H9 (cell line): ENCODE results near the gene UBAC1. TPM values are rescaled to one million over a fixed set of nuclear protein-coding genes. Genes with fewer than 3 reads are reported as not detected.
A peak's percentile ranks its signal among the peaks of the same experiment; 100 is the strongest.

Experiments
- DNase-seq: peaks from one replicate; pipeline ENCODE4 v3.0.0-alpha.2; 2017
- H2AFZ ChIP-seq: one replicate; pipeline ENCODE4 v1.6.1; 2013; ENCODE audit warnings: mild to moderate bottlenecking, low read length, control low read depth, moderate library complexity
- H2AK5ac ChIP-seq: 2 replicates; pipeline ENCODE4 v1.6.1; 2013; ENCODE audit warnings: low read length, control low read depth, mixed read lengths; ENCODE audit not compliant: insufficient read length
- H2BK120ac ChIP-seq: one replicate; pipeline ENCODE4 v1.6.1; 2013; ENCODE audit warnings: low read depth, mild to moderate bottlenecking, low read length, control low read depth, inconsistent platforms; ENCODE audit not compliant: poor library complexity, severe bottlenecking
- H2BK12ac ChIP-seq: 2 replicates; pipeline ENCODE4 v1.6.1; 2013; ENCODE audit warnings: low read length, control low read depth, mixed read lengths, low read depth; ENCODE audit not compliant: insufficient read length
- H2BK15ac ChIP-seq: 2 replicates; pipeline ENCODE4 v1.6.1; 2013; ENCODE audit warnings: low read depth, low read length, control low read depth
- H2BK20ac ChIP-seq: one replicate; pipeline ENCODE4 v1.6.1; 2013; ENCODE audit warnings: low read depth, mild to moderate bottlenecking, low read length, control low read depth, inconsistent platforms; ENCODE audit not compliant: poor library complexity, severe bottlenecking
- H2BK5ac ChIP-seq: 2 replicates; pipeline ENCODE4 v1.6.1; 2013; ENCODE audit warnings: low read length, control low read depth, mixed read lengths; ENCODE audit not compliant: insufficient read length
- H3K14ac ChIP-seq: 2 replicates; pipeline ENCODE4 v1.6.1; 2013; ENCODE audit warnings: low read length, control low read depth; ENCODE audit not compliant: insufficient read depth
- H3K18ac ChIP-seq: 2 replicates; pipeline ENCODE4 v1.6.1; 2013; ENCODE audit warnings: low read depth, mild to moderate bottlenecking, mixed read lengths, low read length, control low read depth; ENCODE audit not compliant: insufficient read length
- H3K23ac ChIP-seq: 2 replicates; pipeline ENCODE4 v1.6.1; 2013; ENCODE audit warnings: low read length, control low read depth, mixed read lengths, low read depth; ENCODE audit not compliant: insufficient read length
- H3K23me2 ChIP-seq: 2 replicates; pipeline ENCODE4 v1.6.1; 2013; ENCODE audit warnings: low read depth, mild to moderate bottlenecking, mixed read lengths, low read length, control low read depth; ENCODE audit not compliant: insufficient read length, poor library complexity, severe bottlenecking
- H3K27ac ChIP-seq: 2 replicates; pipeline ENCODE4 v1.5.1; 2013; ENCODE audit warnings: low read length, control low read depth, mixed read lengths, low read depth; ENCODE audit not compliant: insufficient read length
- H3K27me3 ChIP-seq: 2 replicates; pipeline ENCODE4 v1.6.1; 2013; ENCODE audit warnings: low read length, control low read depth, inconsistent platforms; ENCODE audit not compliant: insufficient read depth
- H3K4ac ChIP-seq: 2 replicates; pipeline ENCODE4 v1.6.1; 2013; ENCODE audit warnings: low read depth, mild to moderate bottlenecking, control low read depth, inconsistent platforms, low read length, moderate library complexity
- H3K4me1 ChIP-seq: 2 replicates; pipeline ENCODE4 v1.6.1; 2013; ENCODE audit warnings: low read length, control low read depth, inconsistent platforms; ENCODE audit not compliant: insufficient read depth
- H3K4me2 ChIP-seq: 2 replicates; pipeline ENCODE4 v1.6.1; 2013; ENCODE audit warnings: low read length, control low read depth, mixed read lengths; ENCODE audit not compliant: insufficient read length, insufficient read depth
- H3K56ac ChIP-seq: 2 replicates; pipeline ENCODE4 v1.6.1; 2013; ENCODE audit warnings: low read depth, mild to moderate bottlenecking, mixed read lengths, low read length, control low read depth; ENCODE audit not compliant: insufficient read length
- H3K79me1 ChIP-seq: 2 replicates; pipeline ENCODE4 v1.6.1; 2013; ENCODE audit warnings: low read depth, mild to moderate bottlenecking, moderate library complexity, low read length, control low read depth, inconsistent platforms; ENCODE audit not compliant: insufficient read depth, poor library complexity, severe bottlenecking
- H3K79me2 ChIP-seq: 2 replicates; pipeline ENCODE4 v1.6.1; 2013; ENCODE audit warnings: low read length, control low read depth, inconsistent platforms; ENCODE audit not compliant: insufficient read depth
- H3K9ac ChIP-seq: 2 replicates; pipeline ENCODE4 v1.6.1; 2013; ENCODE audit warnings: low read length, control low read depth, mixed read lengths; ENCODE audit not compliant: insufficient read length; ENCODE audit errors: extremely low read depth
- H3K9me3 ChIP-seq: one replicate; pipeline ENCODE4 v1.6.1; 2013; ENCODE audit warnings: low read depth, low read length, inconsistent platforms; ENCODE audit not compliant: control insufficient read depth
- H3T11ph ChIP-seq: one replicate; pipeline ENCODE4 v1.6.1; 2013; ENCODE audit warnings: mild to moderate bottlenecking, low read length, control low read depth, inconsistent platforms
- H4K20me1 ChIP-seq: one replicate; pipeline ENCODE4 v1.6.1; 2013; ENCODE audit not compliant: control insufficient read depth, insufficient read length, insufficient read depth
- H4K5ac ChIP-seq: 2 replicates; pipeline ENCODE4 v1.6.1; 2013; ENCODE audit warnings: low read depth, mild to moderate bottlenecking, mixed read lengths, low read length, control low read depth; ENCODE audit not compliant: insufficient read length
- H4K8ac ChIP-seq: replicated peaks from 2 replicates; pipeline ENCODE4 v1.6.1; 2013; ENCODE audit warnings: low read length, control low read depth, mixed read lengths, low read depth; ENCODE audit not compliant: insufficient read length
- H4K91ac ChIP-seq: 2 replicates; pipeline ENCODE4 v1.6.1; 2013; ENCODE audit warnings: low read depth, mild to moderate bottlenecking, moderate library complexity, mixed read lengths, low read length, control low read depth; ENCODE audit not compliant: insufficient read length
- H3K27ac Mint-ChIP-seq, 3 experiments: 2 replicates in 2 of 3; 3 replicates in 1 of 3; pipeline ENCODE4 v1.8.0; 2020 to 2021; ENCODE audit warnings: mixed read lengths in 3 of 3, mild to moderate bottlenecking in 1 of 3, moderate library complexity in 1 of 3
- H3K27me3 Mint-ChIP-seq: 2 replicates; pipeline ENCODE4 v1.8.0; 2021; ENCODE audit warnings: low read depth, mild to moderate bottlenecking, moderate library complexity, mixed read lengths
- H3K36me3 Mint-ChIP-seq, 3 experiments: 2 replicates in 2 of 3; 3 replicates in 1 of 3; pipeline ENCODE4 v1.8.0; 2020 to 2021; ENCODE audit warnings: low read depth in 3 of 3, mixed read lengths in 3 of 3; ENCODE audit not compliant: insufficient read depth in 1 of 3
- H3K4me1 Mint-ChIP-seq, 2 experiments: 2 replicates each; pipeline ENCODE4 v1.8.0; 2020; ENCODE audit warnings: mixed read lengths in 2 of 2
- H3K4me3 Mint-ChIP-seq, 2 experiments: 2 replicates in 1 of 2; 3 replicates in 1 of 2; pipeline ENCODE4 v1.8.0; 2020 to 2021; ENCODE audit warnings: mild to moderate bottlenecking in 2 of 2, mixed read lengths in 2 of 2, moderate library complexity in 1 of 2
- H3K9me3 Mint-ChIP-seq, 2 experiments: 2 replicates in 1 of 2; 3 replicates in 1 of 2; pipeline ENCODE4 v1.8.0; 2020; ENCODE audit warnings: mild to moderate bottlenecking in 2 of 2, mixed read lengths in 2 of 2, moderate library complexity in 1 of 2
- CTCF ChIP-seq: fragments of 200-600 bp; sonication (generic); conservative IDR thresholded peaks from 3 replicates; pipeline ENCODE4 v1.8.0; 2021; ENCODE audit warnings: antibody characterized with exemption, mild to moderate bottlenecking
- WGBS: extraction: QIAGEN DNeasy Blood & Tissue Kit; methylation state at CpG from one replicate; pipeline ENCODE4 v1.1.7; 2013; ENCODE audit warnings: missing lambda C conversion rate, low lambda C conversion rate, mixed read lengths; ENCODE audit not compliant: insufficient read length; ENCODE audit errors: extremely low coverage; 5-methylcytosine and 5-hydroxymethylcytosine counted together
- total RNA-seq: library from RNA; stranded (reverse); gene quantifications from 2 replicates; pipeline ENCODE4 v1.2.1, GENCODE V29; 2021

Gene UBAC1
- total RNA-seq, 1 experiment from 2014 or later = 47.5 TPM

- H3K56ac ChIP-seq = no peak overlapping the region
- no peak overlapping the region for H2BK5ac ChIP-seq
- peaks cover 13% of the 10 kb centered on the region for H3K27me3 Mint-ChIP-seq
- TF ChIP-seq CTCF = no peak
- H3K4me3 Mint-ChIP-seq = peak overlapping the region; percentile 51 to 72
- H3K79me1 ChIP-seq = peaks cover 3% of the 10 kb centered on the region
- H3K4ac ChIP-seq = no peak overlapping the region
- no peak overlapping the region for H3K27ac ChIP-seq
- H3K9ac ChIP-seq = no peak overlapping the region
- H2AK5ac ChIP-seq = no peak overlapping the region
- H2BK15ac ChIP-seq = no peak overlapping the region
- no peak overlapping the region for H4K8ac ChIP-seq
- no peak overlapping the region; the same call in 1 of the 2 replicates for H3K14ac ChIP-seq
- H3K27me3 ChIP-seq = no peaks in the 10 kb centered on the region; the same call in 1 of the 2 replicates
- no peak overlapping the region for H2BK120ac ChIP-seq
- no peak overlapping the region for H3T11ph ChIP-seq
- H3K79me2 ChIP-seq = peaks cover 32% of the 10 kb centered on the region; the same call in 1 of the 2 replicates
- no peak overlapping the region for H4K91ac ChIP-seq
- peaks cover 6 to 33% of the 10 kb centered on the region in 2 experiments for H3K9me3 Mint-ChIP-seq
- H3K18ac ChIP-seq = no peak overlapping the region
- H3K4me2 ChIP-seq = peak overlapping the region; percentile 42
- H3K9me3 ChIP-seq = no peaks in the 10 kb centered on the region
- H3K23ac ChIP-seq = no peak overlapping the region
- no CpG with 5 or more reads among the region's 42 CpGs for WGBS
- no peak overlapping the region for H2AFZ ChIP-seq
- peaks cover 14% of the 10 kb centered on the region for H3K23me2 ChIP-seq
- no peak overlapping the region for H2BK12ac ChIP-seq
- H3K36me3 Mint-ChIP-seq = peaks cover 45 to 66% (median 60%) of the 10 kb centered on the region in 3 experiments
- no peaks in the 10 kb centered on the region; the same call in 1 of the 2 replicates for H3K4me1 ChIP-seq
- peaks cover 27 to 39% of the 10 kb centered on the region in 2 experiments for H3K4me1 Mint-ChIP-seq
- no peaks in the 10 kb centered on the region for H4K20me1 ChIP-seq
- H3K27ac Mint-ChIP-seq = no peak overlapping the region
- no peak overlapping the region for H2BK20ac ChIP-seq
- DNase-seq = no peak
- H4K5ac ChIP-seq = no peak overlapping the region
These were observed 53.0 kb downstream of the UBAC1 start for GRCh38 chr9:135908093-135908753.
